A673 (cell line): ENCODE data around the gene PYGB. TPM values are rescaled to one million over a fixed set of nuclear protein-coding genes. Genes with fewer than 3 reads are reported as not detected.

ENCODE experiments used
- BruUV-seq: library from RNA; stranded (reverse); fragments of 400-500 nt; replicated peaks from 2 replicates; lab custom pipeline; 2021; lab: Mats Ljungman, UMichigan
- CTCF ChIA-PET: fragments of 300-600 bp; sonication (Branson Sonifier 250); formaldehyde crosslinking; loops from one replicate; lab custom pipeline; 2022; ENCODE audit warnings: antibody characterized with exemption; lab: Charles Lee
- POLR2A ChIA-PET: fragments of 300-600 bp; sonication (Branson Sonifier 250); formaldehyde crosslinking; loops from one replicate; lab custom pipeline; 2022; ENCODE audit warnings: antibody characterized with exemption; ENCODE audit not compliant: low non-redundant PET; lab: Charles Lee
- DNase-seq: peaks from one replicate; pipeline ENCODE4 v3.0.0-alpha.2; 2015; ENCODE audit warnings: low spot score
- H3K27ac ChIP-seq: fragments of 200-600 bp; sonication (generic); 2 replicates; pipeline ENCODE4 v1.5.1; 2016; ENCODE audit warnings: mixed run types, low read depth, mild to moderate bottlenecking, mixed read lengths, antibody characterized with exemption, low read length; ENCODE audit not compliant: poor library complexity, severe bottlenecking
- H3K27me3 ChIP-seq: fragments of 200-600 bp; sonication (generic); replicated peaks from 2 replicates; pipeline ENCODE4 v1.6.1; 2017; ENCODE audit warnings: mixed run types, low read depth, mild to moderate bottlenecking, mixed read lengths, antibody characterized with exemption, low read length; ENCODE audit not compliant: insufficient read depth, poor library complexity
- H3K36me3 ChIP-seq: fragments of 200-600 bp; sonication (generic); 2 replicates; pipeline ENCODE4 v1.6.1; 2016; ENCODE audit warnings: mixed run types, mild to moderate bottlenecking, mixed read lengths, antibody characterized with exemption, low read length; ENCODE audit not compliant: insufficient read depth, poor library complexity, severe bottlenecking
- H3K4me1 ChIP-seq: fragments of 200-600 bp; sonication (generic); 2 replicates; pipeline ENCODE4 v1.6.1; 2017; ENCODE audit warnings: mixed run types, mild to moderate bottlenecking, mixed read lengths, antibody characterized with exemption, low read length; ENCODE audit not compliant: insufficient read depth, poor library complexity, severe bottlenecking
- H3K4me3 ChIP-seq: fragments of 200-600 bp; sonication (generic); 2 replicates; pipeline ENCODE4 v1.5.1; 2016; ENCODE audit warnings: low read depth, mixed run types, mild to moderate bottlenecking, mixed read lengths, low read length; ENCODE audit not compliant: poor library complexity, severe bottlenecking
- H3K9me3 ChIP-seq: fragments of 200-600 bp; sonication (generic); 2 replicates; pipeline ENCODE4 v1.6.1; 2016; ENCODE audit warnings: mixed run types, low read depth, mild to moderate bottlenecking, mixed read lengths, antibody characterized with exemption, low read length; ENCODE audit not compliant: poor library complexity, severe bottlenecking
- CTCF ChIP-seq: fragments of 300-800, 200-600 bp; sonication (generic); conservative IDR thresholded peaks from 2 replicates; pipeline ENCODE4 v1.5.1; 2017; ENCODE audit warnings: low read depth, mild to moderate bottlenecking, antibody characterized with exemption, low read length, moderate library complexity, mixed read lengths
- EZH2 ChIP-seq: fragments of 200-600 bp; sonication (generic); IDR thresholded peaks from 2 replicates; pipeline ENCODE4 v1.6.1; 2017; ENCODE audit warnings: borderline replicate concordance, low read depth, mild to moderate bottlenecking, mixed read lengths, antibody characterized with exemption, low read length; ENCODE audit not compliant: poor library complexity, severe bottlenecking
- intact Hi-C: fragments of 100-400 bp; cut with micrococcal nuclease; formaldehyde crosslinking; loops from one replicate; pipeline ENCODE4 v1.10.0; 2022; ENCODE audit not compliant: unreplicated experiment
- total RNA-seq: library from RNA; stranded (reverse); gene quantifications from 2 replicates; pipeline ENCODE4 v1.2.3, GENCODE V29; 2021

Gene PYGB
- total RNA-seq, 1 experiment from 2014 or later, result 52.3 TPM

GRCh38 chr20:25282034-25282781 is 34.3 kb downstream of the PYGB start:
- Histone ChIP-seq H3K4me1 (no peaks in the 10 kb centered on the region), H3K27ac (no peak overlapping the region), H3K9me3 (no peaks in the 10 kb centered on the region), H3K27me3 (no peaks in the 10 kb centered on the region), H3K36me3 (no peaks in the 10 kb centered on the region), H3K4me3 (no peak overlapping the region)
- CTCF ChIA-PET, result no interaction called here
- TF ChIP-seq CTCF, result no peak
- TF ChIP-seq EZH2, result no peak
- intact Hi-C loops, result no loop called here
- BruUV-seq, result no TSS peak
- POLR2A ChIA-PET, result no interaction called here
- no peak for DNase-seq

GRCh38 chr20:25282796-25283195 is 34.9 kb downstream of the PYGB start:
- H3K4me3 ChIP-seq, result no peak overlapping the region
- H3K27me3 ChIP-seq, result no peaks in the 10 kb centered on the region
- H3K27ac ChIP-seq, result no peak overlapping the region
- CTCF ChIA-PET, result no interaction called here
- no peaks in the 10 kb centered on the region for H3K36me3 ChIP-seq
- POLR2A ChIA-PET, result no interaction called here
- no peaks in the 10 kb centered on the region for H3K4me1 ChIP-seq
- TF ChIP-seq CTCF (no peak), EZH2 (no peak)
- intact Hi-C loops, result no loop called here
- no peaks in the 10 kb centered on the region for H3K9me3 ChIP-seq
- no TSS peak for BruUV-seq
- no peak for DNase-seq

- Histone ChIP-seq H3K27ac (no peak overlapping the region), H3K36me3 (no peaks in the 10 kb centered on the region), H3K9me3 (no peaks in the 10 kb centered on the region), H3K27me3 (no peaks in the 10 kb centered on the region), H3K4me3 (no peak overlapping the region), H3K4me1 (no peaks in the 10 kb centered on the region)
- BruUV-seq, result no TSS peak
- intact Hi-C loops, result no loop called here
- no peak for TF ChIP-seq EZH2
- no peak for TF ChIP-seq CTCF
- ChIA-PET POLR2A (no interaction called here), CTCF (no interaction called here)
- no peak for DNase-seq
These were observed 35.5 kb downstream of the PYGB start for GRCh38 chr20:25283221-25283951.
